GM21529 (cell line): ENCODE data around the gene CAMK2D.

ENCODE experiments used
- ATAC-seq: cut with Tn5 transposase; IDR thresholded peaks from one replicate; pipeline ENCODE4 v1.9.1; 2021; ENCODE audit not compliant: unreplicated experiment

Gene CAMK2D

DNA sequence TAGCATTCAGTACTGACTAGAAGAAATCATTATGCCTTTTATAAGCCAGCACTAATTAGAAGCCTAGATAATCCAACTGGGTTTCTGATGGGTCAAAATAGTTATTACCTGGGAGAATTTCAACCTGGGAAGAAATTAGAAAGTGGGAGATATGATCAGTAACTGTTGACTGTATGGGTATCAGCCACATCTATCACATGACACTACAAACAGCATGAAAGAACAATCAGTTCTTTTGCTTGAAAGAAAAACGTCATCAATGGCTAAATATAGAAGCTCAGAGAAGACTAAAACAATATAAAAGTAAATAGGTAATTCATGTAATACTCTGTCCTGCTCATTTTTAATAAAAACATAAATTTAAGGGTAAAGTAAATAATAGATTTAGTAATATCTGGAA lies 145.1 kb downstream of the CAMK2D start:
- no peak for ATAC-seq

DNA sequence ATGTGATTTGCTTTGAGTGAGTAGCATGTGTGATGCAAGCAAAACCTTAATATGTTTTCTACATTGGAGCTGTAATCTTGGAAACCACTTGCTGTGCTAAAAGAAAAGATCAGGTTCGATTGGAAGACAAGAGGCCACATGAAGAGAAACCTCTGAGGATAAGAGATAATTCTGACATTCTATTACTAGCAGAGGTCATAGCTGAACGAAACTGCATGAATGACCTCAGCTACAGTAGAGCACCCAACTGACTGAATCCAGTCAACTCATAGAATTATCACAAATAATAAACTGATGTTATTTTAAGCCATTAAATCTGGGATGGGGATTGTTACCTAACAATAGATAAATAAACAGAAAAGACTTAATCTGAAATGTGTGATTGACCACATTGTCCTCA lies 147.1 kb downstream of the CAMK2D start:
- no peak for ATAC-seq

DNA sequence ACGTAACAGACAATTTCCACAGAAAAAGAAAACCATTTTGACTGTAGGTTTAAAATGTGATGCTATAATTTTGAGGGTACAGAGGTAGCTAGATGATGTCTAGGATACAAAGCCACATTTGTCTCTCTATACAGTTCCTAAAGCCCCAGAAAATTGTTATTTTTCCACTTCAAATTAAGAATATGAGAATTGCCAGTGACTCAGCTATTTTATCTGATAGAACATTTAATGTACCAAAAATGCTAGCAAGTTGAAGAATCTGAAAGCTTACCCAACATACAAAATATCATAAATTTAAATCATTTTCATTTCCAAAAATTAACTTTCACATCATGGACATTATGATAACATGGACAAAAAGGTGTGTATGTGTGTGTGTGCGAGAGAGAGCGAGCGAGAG lies 148.0 kb downstream of the CAMK2D start:
- no peak for ATAC-seq

DNA sequence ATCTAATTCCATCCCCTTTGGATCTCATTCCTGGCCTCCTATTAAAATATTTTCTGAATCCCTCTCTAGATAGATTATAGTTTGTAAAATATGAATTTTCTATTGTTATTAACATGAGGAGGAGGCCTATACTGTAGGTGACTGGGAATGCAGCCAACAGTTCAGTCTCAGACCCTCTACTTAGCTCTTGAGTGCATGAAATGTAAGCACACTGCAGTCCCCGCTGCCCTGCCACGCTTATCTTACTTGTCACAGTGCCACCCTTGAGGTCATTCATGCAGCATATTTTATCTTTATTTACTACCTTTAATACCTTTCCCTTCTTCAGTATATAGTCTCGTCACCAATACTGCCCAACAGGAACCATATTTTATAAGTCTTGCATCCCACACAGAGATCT lies 151.0 kb downstream of the CAMK2D start:
- no peak for ATAC-seq

DNA sequence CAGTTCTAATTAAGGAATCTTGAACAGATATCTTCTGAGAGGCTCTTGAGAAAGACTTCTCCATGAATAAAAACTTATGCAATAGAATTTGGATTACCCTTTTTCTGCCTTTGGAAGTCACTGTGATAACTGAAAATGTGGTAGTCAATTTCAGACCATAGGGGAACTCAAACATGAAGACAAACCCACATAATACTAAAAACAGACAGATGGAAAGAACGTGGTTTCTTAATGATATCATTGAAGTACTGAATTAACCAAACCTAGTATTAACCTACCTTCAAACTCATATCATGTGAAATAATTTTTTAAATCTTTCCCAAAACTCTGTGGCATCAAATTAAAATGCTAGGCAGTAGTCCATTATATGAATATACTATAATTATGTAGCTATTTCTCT lies 153.5 kb downstream of the CAMK2D start:
- peak; percentile 71 for ATAC-seq

DNA sequence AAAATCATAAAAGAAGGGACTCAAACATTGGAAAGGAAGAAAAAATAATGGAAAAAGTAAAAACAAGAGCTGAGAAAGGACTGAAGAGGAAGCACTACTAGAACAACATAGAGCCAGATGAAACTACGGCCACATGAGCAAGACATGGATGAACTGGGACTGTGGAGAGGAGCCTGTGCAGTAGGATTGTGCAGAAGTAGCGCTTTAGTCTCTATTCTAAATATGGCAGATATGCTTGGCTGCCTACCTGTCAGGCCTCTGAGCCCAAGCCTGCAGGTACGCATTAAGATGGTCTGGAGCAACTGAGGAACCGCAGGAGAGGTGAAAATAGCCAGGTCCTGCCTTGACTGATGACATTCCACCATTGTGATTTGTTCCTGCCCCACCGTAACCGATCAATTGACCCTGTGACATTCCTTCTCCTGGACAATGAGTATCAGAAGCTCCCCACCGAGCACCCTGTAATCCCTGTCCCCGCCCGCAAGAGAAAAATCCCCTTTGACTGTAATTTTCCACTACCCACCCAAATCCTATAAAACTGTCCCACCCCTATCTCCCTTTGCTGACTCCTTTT lies 154.3 kb downstream of the CAMK2D start:
- ATAC-seq, result no peak

DNA sequence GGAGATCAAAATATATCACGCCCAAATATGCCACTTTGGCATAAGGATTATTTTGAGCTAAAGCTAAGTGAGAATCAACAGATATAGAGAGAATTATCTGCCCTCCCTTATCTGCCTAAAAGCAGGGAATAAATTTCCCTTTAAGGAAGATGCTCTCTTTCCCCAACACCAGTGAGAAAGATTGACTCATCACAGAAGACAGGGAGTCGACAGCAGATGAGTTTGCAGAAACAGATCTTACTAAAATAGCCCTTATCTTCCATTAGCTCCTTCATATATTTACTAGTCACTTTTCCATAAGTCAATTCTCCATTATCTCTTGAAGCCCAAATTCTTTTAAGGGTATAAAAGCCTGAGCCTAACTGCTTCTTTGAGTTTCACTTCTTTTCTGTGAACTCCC lies 156.6 kb downstream of the CAMK2D start:
- no peak for ATAC-seq

DNA sequence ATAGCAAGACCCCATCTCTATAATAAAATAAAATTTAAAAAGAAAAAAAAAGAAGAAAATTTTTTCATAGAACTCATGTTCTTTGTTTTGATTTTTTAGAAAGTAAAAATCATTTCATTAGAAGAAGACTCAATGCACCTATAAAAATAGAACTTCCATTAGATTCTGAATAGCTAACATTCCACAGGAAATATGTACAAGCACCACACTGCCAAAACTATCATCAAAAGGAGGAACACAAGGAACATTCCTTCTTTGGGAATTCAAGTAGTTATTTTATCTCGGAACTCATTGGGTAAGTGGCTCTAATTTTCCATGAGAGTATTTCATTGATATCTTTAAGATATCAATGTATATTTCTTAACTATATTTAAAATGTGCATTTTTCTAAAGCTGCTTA lies 157.6 kb downstream of the CAMK2D start:
- no peak for ATAC-seq

DNA sequence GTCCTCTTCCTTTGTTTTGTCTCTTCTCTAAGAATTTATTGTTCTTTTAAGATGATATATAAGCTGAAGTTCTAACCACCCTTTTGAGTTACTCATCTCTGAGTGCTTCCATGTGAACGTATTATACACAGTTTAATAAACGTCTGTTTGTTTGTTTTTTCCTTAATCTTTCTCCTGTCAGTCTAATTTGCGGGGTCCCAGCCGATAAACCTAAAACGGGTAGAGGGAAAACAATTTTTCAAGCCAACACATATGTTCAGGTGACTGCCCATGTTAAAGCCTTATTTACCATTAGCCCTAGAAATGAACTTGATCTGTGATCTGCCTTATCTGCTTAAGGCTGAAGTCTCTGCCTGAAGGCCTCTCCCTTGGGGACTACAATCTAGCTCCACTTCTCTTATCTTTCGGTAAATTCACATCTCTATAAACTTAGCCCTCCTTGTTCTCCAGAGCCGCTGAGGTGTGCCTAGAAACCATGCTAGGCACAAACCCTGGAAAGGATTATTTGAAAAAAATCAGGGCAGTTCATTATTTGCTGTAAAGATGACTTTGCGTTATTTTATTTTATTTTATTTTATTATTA lies 158.8 kb downstream of the CAMK2D start:
- no peak for ATAC-seq

DNA sequence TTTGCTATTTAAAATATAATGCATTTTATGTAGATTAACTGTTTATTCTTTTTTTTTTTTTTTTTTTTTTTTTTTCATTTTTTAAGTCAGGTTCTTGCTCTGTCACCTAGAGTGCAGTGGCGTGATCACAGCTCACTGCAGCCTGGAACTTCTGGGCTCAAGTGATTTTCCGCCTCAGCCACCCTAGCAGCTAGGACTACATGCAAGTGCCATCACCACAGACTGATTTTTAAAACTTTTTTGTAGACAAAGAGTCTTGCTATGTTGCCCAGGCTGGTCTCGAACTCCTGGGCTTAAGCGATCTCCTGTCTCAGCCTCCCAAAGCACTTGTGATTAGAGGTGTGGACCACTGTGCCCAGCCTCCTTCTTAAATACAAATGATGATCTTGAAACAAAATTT lies 159.9 kb downstream of the CAMK2D start:
- ATAC-seq, result no peak

DNA sequence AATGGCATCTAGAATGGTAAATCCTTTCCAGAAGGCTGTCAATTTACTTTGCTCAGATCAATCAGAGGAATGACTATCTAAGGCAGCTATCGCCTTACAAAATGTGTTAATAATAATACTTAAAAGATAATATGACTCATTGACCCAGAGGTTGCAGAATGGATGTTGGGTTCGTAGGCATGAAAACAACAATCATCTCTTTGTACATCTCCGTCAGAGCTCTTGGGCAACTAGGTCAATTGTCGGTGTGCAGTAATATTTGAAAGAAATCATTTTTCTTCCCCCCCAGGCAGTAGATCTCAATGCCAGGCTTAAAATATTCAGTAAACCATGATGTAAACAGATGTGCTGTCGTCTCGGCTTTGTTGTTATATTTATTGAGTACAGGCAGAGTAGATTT lies 165.1 kb downstream of the CAMK2D start:
- ATAC-seq, result no peak

DNA sequence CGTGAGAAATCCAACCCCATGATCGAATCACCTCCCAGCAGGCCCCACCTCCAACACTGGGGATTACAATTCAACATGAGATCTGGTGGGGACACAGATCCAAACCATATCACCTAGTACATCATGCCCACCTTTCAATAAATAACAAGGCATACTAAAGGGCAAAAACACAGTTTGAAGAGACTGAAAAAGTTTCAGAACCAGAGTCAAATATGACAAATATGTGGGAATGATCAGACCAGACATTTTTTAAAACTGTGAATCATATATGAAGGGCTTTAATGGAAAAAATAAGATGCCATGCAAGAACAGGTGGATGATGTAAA lies 167.3 kb downstream of the CAMK2D start:
- no peak for ATAC-seq

DNA sequence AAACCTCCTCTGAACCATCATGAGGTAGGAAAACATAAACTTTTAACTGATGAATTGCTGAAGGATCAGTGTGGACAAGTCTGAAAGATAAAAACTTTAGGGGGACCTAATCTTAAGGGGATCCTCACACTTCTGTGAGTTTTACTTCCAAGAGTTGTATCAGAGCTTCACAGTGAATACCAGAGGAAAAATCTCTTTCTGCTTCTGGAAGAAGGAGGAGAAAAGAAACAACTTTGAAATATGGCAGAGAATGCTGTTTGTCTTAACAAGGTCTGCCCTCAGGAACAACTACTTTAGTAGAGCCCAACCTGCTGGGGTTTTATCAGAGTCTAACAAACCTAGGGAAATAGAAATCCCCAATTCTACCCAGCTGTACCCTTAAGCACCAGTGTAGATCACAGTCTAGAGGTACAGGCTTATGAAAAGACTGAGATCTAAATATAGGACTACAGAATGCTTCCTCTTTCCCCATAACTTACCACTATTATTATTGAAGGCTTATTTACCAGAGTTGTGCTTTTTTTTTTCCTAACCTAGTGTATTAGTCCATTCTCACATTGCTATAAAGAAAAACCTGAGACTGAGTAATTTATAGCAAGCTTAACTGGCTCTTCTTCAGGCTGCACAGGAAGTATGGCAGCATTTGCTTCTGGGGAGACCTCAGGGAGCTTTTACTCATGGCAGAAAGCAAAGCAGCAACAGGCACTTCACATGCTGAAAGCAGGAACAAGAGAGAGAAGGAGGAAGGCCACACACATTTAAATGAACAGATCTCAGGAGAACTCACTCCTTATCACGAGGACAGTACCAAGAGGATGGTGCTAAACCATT lies 167.9 kb downstream of the CAMK2D start:
- ATAC-seq, result peak; percentile 74

DNA sequence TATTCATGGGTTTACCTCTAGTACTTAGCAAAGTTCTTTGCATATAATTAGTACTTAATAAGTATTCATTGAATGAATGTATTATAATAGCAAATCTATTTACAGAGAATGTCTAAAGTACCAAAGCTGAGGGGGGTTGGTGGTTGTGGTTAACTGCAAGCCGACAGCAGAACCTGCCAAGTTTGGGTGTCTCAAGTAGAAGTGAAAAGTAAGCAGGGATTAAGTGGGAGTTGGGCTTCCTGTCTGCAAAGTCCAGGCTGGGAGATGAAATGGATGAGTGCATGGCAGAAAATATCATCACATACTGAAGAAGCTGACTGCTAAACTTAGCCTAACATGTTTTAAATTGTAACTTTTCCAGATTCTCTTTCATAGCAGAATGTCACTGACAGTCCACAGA lies 169.6 kb downstream of the CAMK2D start:
- ATAC-seq, result no peak

DNA sequence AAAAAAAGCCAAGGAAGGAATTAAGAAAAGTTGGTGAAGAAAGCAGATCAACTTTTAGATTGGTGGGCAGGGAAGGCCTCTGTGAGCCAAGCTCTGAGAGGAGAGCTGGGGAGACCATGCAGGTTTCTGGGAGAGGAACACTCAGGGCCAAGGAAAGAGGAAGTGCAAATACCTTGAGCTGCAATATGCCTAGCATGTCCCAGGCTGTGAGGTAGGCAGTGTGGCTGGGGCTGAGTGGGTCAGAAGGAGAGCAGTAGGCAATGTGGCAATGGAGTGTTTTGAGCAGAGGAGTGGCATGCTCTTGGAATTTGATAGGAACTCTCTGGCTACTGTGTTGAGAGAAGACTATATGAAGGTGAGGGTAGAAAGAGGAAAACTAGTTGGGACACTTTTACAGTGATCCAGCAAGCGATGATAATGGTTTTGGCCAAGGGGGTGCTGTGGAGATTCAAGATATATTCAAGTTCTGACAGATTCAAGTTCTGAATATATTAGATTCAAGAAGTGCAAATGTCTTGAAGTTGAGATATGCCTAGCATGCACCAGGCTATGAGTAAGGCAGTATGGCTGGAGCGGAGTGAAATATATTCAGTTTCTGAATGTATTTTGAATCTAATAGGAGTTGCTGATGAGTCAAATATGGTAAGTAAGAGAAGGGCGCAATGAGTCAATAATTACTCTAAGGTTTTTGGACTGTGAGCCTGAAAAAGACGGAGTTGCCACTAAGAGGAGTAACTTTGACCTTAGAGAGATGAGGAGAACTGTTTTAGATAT lies 172.5 kb downstream of the CAMK2D start:
- ATAC-seq, result peak; percentile 62

DNA sequence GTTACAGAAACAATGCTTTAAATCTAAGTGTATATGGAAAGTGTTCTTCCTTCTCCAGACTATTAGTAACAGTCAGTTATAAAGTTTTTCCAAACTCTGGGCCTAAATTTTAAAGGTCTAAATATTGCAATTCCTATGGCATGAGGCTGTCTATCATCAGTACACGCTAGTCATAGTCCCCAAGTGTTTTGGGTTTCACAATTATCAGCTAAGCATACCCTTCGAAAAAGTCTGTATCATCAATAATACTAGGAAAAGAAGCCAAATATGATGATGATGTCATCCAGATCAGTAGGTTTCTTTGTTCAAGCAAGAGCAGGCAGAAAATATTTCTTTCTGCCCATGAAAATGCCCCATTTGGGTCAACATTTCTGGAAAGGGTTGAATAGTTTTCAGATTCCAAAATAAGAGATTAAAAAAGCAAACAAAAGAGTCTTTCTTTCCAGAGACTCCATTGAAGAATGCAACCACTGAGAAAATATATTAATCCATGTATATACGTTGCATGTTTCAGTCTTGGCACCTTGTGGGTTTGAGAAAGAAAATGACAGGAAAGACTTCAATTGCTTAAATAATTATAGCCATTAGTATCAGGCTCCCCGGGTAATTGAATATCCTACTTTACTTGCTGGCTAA lies 173.8 kb downstream of the CAMK2D start:
- no peak for ATAC-seq

DNA sequence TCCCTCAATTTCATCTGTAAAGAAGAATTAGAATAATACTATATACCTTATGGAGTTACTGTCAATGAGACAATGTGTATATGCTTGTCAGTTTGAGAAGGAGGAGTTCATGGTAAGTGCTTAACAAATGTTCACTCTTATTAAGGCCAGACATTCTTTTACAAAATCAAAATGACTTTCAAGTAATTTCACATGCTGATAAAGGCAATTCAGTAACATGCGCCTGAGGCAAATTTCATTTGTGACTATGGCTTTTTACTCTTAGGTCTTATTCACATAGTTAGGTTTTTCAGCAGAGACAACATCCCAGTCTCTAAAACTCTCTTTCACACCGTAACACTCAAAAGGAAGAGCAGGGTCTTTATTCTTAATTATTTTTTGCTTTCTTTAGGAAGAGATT lies 174.4 kb downstream of the CAMK2D start:
- ATAC-seq, result no peak

DNA sequence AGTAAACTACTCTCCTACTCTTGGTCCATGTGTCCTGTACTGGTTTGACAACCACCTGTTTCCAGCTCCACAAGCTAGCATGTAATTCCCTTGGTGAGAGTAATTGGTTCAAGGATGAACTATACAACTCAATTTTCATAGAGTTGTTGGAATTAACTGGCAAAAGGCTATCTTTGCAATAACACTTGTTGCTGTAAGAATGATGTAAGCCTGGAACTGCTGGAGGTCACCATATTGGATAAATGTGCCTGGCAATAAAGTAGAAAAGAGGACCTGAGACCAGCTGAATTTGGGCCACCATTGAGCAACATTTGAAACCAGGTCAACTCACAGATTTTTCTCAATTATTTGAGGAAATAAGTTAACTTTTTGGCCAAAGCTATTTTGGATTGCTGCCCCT lies 175.5 kb downstream of the CAMK2D start:
- no peak for ATAC-seq

DNA sequence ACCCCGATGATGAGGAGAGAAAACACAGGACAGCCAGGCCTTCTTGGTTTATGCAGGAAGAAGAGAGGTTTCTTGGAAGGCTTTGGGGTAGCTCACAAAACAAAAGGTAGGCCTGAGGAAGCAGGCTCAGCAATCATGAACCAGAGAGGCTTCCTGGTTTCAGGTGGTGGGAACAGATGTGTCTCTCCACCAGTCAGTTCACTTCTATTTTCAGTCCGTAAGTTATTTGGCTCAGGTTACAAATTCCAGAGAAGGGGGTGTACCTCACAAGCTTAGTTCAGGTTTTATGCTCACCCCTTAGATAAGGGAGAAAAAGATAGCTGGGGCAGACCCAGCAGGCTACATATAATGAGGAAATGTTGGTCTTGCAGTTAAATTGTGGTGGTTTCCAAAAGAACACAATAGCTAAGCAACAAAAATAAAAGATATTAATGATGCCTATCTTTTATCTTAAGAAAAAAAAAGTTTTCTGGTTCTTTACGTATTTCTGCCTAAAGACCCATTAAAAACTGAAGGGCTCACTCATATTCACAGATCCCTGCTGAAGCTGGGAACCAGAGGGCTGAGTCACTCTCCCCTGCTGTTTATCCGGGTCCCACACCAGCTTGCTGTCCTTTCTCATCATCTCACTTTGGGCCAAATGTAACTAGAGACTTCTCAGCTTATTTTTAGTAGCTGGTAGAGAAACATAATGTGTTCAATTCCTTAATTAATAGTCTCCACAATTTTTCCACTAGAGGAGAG lies 177.0 kb downstream of the CAMK2D start:
- ATAC-seq, result no peak

DNA sequence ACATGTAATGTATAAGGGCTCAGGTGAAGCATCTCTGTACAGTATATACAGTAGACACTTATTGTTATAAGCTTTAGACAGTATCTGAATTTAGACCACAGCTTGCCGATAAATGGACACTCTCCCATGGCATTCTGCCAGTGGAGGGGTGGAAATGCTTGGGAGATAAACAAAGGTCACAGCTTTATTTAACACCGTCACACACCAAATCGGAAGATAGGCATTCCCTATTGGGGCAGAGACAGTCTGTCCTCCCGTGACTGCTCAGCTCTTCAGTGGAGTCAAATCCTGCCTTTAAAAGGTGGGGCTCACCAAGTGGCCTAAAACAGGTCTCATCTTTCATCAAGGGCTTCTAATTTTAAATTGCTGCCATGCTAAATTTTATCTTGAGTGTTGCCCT lies 178.8 kb downstream of the CAMK2D start:
- no peak for ATAC-seq

DNA sequence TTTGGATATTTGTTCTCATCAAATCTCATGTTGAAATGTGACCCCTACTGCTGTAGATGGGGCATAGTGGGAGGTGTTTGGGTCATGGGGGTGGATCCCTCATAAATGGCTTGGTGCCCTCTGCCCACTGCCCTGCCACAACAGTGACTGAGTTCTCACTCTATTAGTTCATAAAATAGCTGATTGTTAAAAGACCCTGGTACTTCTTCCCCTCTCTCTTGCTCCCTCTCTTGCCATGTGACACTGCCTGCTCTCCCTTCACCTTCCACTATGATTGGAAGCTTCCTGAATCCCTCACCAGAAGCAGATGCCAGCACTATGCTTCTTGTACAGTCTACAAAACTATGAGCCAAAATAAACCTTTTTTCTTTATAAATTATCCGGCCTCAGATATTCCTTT lies 182.2 kb downstream of the CAMK2D start:
- ATAC-seq, result no peak
